ENCODE measurements around the gene MALRD1.

Gene MALRD1

GRCh38 chr10:19048489-19048888 lies at the start of gene MALRD1:
Gene MALRD1, plus strand, starts transcription at chr10:19048801. Its CDS starts 138 bp downstream, at chr10:19048939.
- DNase-seq (ENCODE audit: low read depth in 2 of 2) = no peak

- no peak for DNase-seq (ENCODE audit: low read depth in 2 of 2)
These were observed 45.3 kb upstream of the MALRD1 start for GRCh38 chr10:19003341-19003740.

- no peak for DNase-seq (ENCODE audit: low read depth in 2 of 2)
These were observed 36.5 kb upstream of the MALRD1 start for GRCh38 chr10:19012111-19012510.

- no peak for DNase-seq (ENCODE audit: low read depth in 2 of 2)
These were observed 34.6 kb upstream of the MALRD1 start for GRCh38 chr10:19014034-19014433.

GRCh38 chr10:19014498-19014897 lies 34.1 kb upstream of the MALRD1 start:
- DNase-seq (ENCODE audit: low read depth in 2 of 2) = no peak

- no peak for DNase-seq (ENCODE audit: low read depth in 2 of 2)
These were observed 31.3 kb upstream of the MALRD1 start for GRCh38 chr10:19017116-19017890.

- no peak for DNase-seq (ENCODE audit: low read depth in 2 of 2)
These were observed 27.4 kb upstream of the MALRD1 start for GRCh38 chr10:19021162-19021561.

GRCh38 chr10:19024611-19025010 lies 24.0 kb upstream of the MALRD1 start:
- no peak for DNase-seq (ENCODE audit: low read depth in 2 of 2)

GRCh38 chr10:19031763-19032162 lies 16.8 kb upstream of the MALRD1 start:
- no peak for DNase-seq (ENCODE audit: low read depth in 2 of 2)

- DNase-seq (ENCODE audit: low read depth in 2 of 2) = no peak
These were observed 14.9 kb upstream of the MALRD1 start for GRCh38 chr10:19033741-19034140.

- DNase-seq (ENCODE audit: low read depth in 2 of 2) = no peak
These were observed 7.4 kb upstream of the MALRD1 start for GRCh38 chr10:19041171-19041570.

GRCh38 chr10:19043431-19043830 lies 5.2 kb upstream of the MALRD1 start:
- DNase-seq (ENCODE audit: low read depth in 2 of 2) = no peak

- no peak for DNase-seq (ENCODE audit: low read depth in 2 of 2)
These were observed 1.9 kb upstream of the MALRD1 start for GRCh38 chr10:19046679-19047078.

- no peak for DNase-seq (ENCODE audit: low read depth in 2 of 2)
These were observed 290 bp downstream of the MALRD1 start for GRCh38 chr10:19048891-19049290.

- no peak for DNase-seq (ENCODE audit: low read depth in 2 of 2)
These were observed 966 bp downstream of the MALRD1 start for GRCh38 chr10:19049567-19049966.

GRCh38 chr10:19054289-19054835 lies 5.8 kb downstream of the MALRD1 start:
- DNase-seq (ENCODE audit: low read depth in 2 of 2) = no peak

GRCh38 chr10:19058046-19058445 lies 9.4 kb downstream of the MALRD1 start:
- no peak for DNase-seq (ENCODE audit: low read depth in 2 of 2)

- DNase-seq (ENCODE audit: low read depth in 2 of 2) = no peak
These were observed 15.4 kb downstream of the MALRD1 start for GRCh38 chr10:19063986-19064385.

- DNase-seq (ENCODE audit: low read depth in 2 of 2) = no peak
These were observed 23.3 kb downstream of the MALRD1 start for GRCh38 chr10:19071946-19072345.

GRCh38 chr10:19077276-19077675 lies 28.7 kb downstream of the MALRD1 start:
- DNase-seq (ENCODE audit: low read depth in 2 of 2) = no peak

GRCh38 chr10:19096501-19097073 lies 48.0 kb downstream of the MALRD1 start:
- DNase-seq (ENCODE audit: low read depth in 2 of 2) = no peak

- no peak for DNase-seq (ENCODE audit: low read depth in 2 of 2)
These were observed 48.5 kb downstream of the MALRD1 start for GRCh38 chr10:19097151-19097550.

- no peak for DNase-seq (ENCODE audit: low read depth in 2 of 2)
These were observed 50.2 kb downstream of the MALRD1 start for GRCh38 chr10:19098803-19099202.

All from activated CD8-positive, alpha-beta memory T cell treated with anti-CD3 and anti-CD28 coated beads for 4 hours (primary cell).